Muscle of leg (tissue), 11 donors: Measurements from ENCODE around the gene WWP2. TPM values are rescaled to one million over a fixed set of nuclear protein-coding genes. Genes with fewer than 3 reads are reported as not detected.
A peak's percentile ranks its signal among the peaks of the same experiment; 100 is the strongest.
"Not testable (repeated sequence)": the region's sequence is repeated elsewhere in the genome, so short reads cannot be mapped to it uniquely, and the experiment has no call there.

Experiments
- DNase-seq: peaks from one replicate; pipeline ENCODE4 v3.0.0; 2013
- H3K27ac ChIP-seq: one replicate; pipeline ENCODE4 v1.5.1; 2013; ENCODE audit warnings: mild to moderate bottlenecking, low read length, control low read depth
- H3K27me3 ChIP-seq: one replicate; pipeline ENCODE4 v1.6.1; 2013; ENCODE audit warnings: low read length; ENCODE audit not compliant: control insufficient read depth, insufficient read depth
- H3K36me3 ChIP-seq: one replicate; pipeline ENCODE4 v1.6.1; 2013; ENCODE audit warnings: low read length; ENCODE audit not compliant: control insufficient read depth, insufficient read depth
- H3K4me1 ChIP-seq: one replicate; pipeline ENCODE4 v1.6.1; 2013; ENCODE audit warnings: low read length; ENCODE audit not compliant: control insufficient read depth, insufficient read depth
- H3K4me3 ChIP-seq: one replicate; pipeline ENCODE4 v1.5.1; 2013; ENCODE audit warnings: low read length, control low read depth
- H3K9me3 ChIP-seq: replicated peaks from 2 replicates; pipeline ENCODE4 v1.6.1; 2013; ENCODE audit warnings: low read depth, low read length; ENCODE audit not compliant: control insufficient read depth
- WGBS: methylation state at CpG from one replicate; pipeline ENCODE4 v1.1.5; 2013; ENCODE audit warnings: missing lambda C conversion rate; ENCODE audit not compliant: insufficient coverage; 5-methylcytosine and 5-hydroxymethylcytosine counted together
- polyA plus RNA-seq, 8 donors: library from polyadenylated mRNA; unstranded; fragments of 120-200 nt; gene quantifications; one replicate each; pipeline versions ENCODE4 v1.2.1 to v1.2.3, GENCODE V29; 2013; ENCODE audit warnings: inconsistent platforms in 1 of 8, low replicate concordance in 1 of 8; ENCODE audit not compliant: insufficient read length in 8 of 8, insufficient read depth in 1 of 8
- total RNA-seq: library from RNA; stranded (reverse); fragments of 120-200 nt; gene quantifications from one replicate; pipeline ENCODE4 v1.2.4, GENCODE V29; 2013

WWP2 gene
- total and polyA plus RNA-seq, 9 donors = 14.3 to 19.7 (median 16.9) TPM

GRCh38 chr16:69745232-69745612, 16.9 kb upstream of the WWP2 start:
- H3K9me3 ChIP-seq = no peaks in the 10 kb centered on the region
- no peaks in the 10 kb centered on the region for H3K27me3 ChIP-seq
- H3K4me1 ChIP-seq = no peaks in the 10 kb centered on the region
- no peak overlapping the region for H3K4me3 ChIP-seq
- no peak overlapping the region for H3K27ac ChIP-seq
- 92% methylated on average over 2 of the region's 11 CpGs for WGBS
- no peak for DNase-seq
- H3K36me3 ChIP-seq = peaks cover 80% of the 10 kb centered on the region

GRCh38 chr16:69745959-69746358, 16.2 kb upstream of the WWP2 start:
- Histone ChIP-seq H3K27ac (no peak overlapping the region), H3K9me3 (no peaks in the 10 kb centered on the region), H3K4me1 (no peaks in the 10 kb centered on the region), H3K36me3 (peaks cover 83% of the 10 kb centered on the region), H3K4me3 (no peak overlapping the region), H3K27me3 (no peaks in the 10 kb centered on the region)
- DNase-seq = no peak
- WGBS = 95% methylated on average over 9 of the region's 10 CpGs

GRCh38 chr16:69747115-69747514, 15.0 kb upstream of the WWP2 start:
- Histone ChIP-seq H3K27ac (no peak overlapping the region), H3K4me1 (no peaks in the 10 kb centered on the region), H3K9me3 (no peaks in the 10 kb centered on the region), H3K27me3 (no peaks in the 10 kb centered on the region), H3K36me3 (peaks cover 82% of the 10 kb centered on the region), H3K4me3 (no peak overlapping the region)
- no peak for DNase-seq
- WGBS = 89% methylated on average over 3 of the region's 8 CpGs

- H3K36me3 ChIP-seq = peaks cover 78% of the 10 kb centered on the region
Observed at GRCh38 chr16:69748694-69749345, 13.3 kb upstream of the WWP2 start.

GRCh38 chr16:69754143-69754468, 8.0 kb upstream of the WWP2 start:
- H3K4me1 ChIP-seq = peaks cover 4% of the 10 kb centered on the region
- peaks cover 33% of the 10 kb centered on the region for H3K36me3 ChIP-seq
- DNase-seq = no peak
- H3K27ac ChIP-seq = peak overlapping the region; percentile 76
- 3% methylated on average over 3 of the region's 4 CpGs for whole genome bisulfite sequencing
- H3K4me3 ChIP-seq = peak overlapping the region; percentile 94
- H3K27me3 ChIP-seq = no peaks in the 10 kb centered on the region
- H3K9me3 ChIP-seq = no peaks in the 10 kb centered on the region

More at GRCh38 chr16:69748694-69749345, 13.3 kb upstream of the WWP2 start:
- Histone ChIP-seq H3K27me3 (no peaks in the 10 kb centered on the region), H3K4me1 (peaks cover under 1% of the 10 kb centered on the region), H3K9me3 (no peaks in the 10 kb centered on the region), H3K4me3 (no peak overlapping the region), H3K27ac (no peak overlapping the region)
- no peak for DNase-seq
- WGBS = 100% methylated on average over 3 of the region's 20 CpGs

- DNase-seq = peak; percentile 98
- H3K27ac ChIP-seq = peak within 1 kb of the TSS; percentile 76
Observed at GRCh38 chr16:69754469-69755310, 7.4 kb upstream of the WWP2 start, which contains the start of gene NOB1. Gene NOB1, minus strand, starts transcription at chr16:69754926. Its CDS starts 16 bp downstream, at chr16:69754910.

GRCh38 chr16:69756705-69757104, 5.4 kb upstream of the WWP2 start:
- Histone ChIP-seq H3K27ac (no peak overlapping the region), H3K9me3 (no peaks in the 10 kb centered on the region), H3K4me3 (no peak overlapping the region), H3K36me3 (peaks cover 12% of the 10 kb centered on the region), H3K27me3 (no peaks in the 10 kb centered on the region), H3K4me1 (peaks cover 4% of the 10 kb centered on the region)
- 91% methylated on average over 10 of the region's 10 CpGs for WGBS
- DNase-seq = no peak

More at GRCh38 chr16:69754469-69755310, 7.4 kb upstream of the WWP2 start, which contains the start of gene NOB1:
- Histone ChIP-seq H3K27me3 (no peaks in the 10 kb centered on the region), H3K4me1 (peaks cover 4% of the 10 kb centered on the region), H3K9me3 (no peaks in the 10 kb centered on the region), H3K36me3 (peaks cover 27% of the 10 kb centered on the region), H3K4me3 (peak within 1 kb of the TSS; percentile 94)
- under 1% methylated on average over 50 of the region's 58 CpGs for WGBS

- not testable (repeated sequence) for H3K9me3 ChIP-seq, H3K4me1 ChIP-seq, H3K36me3 ChIP-seq, H3K27ac ChIP-seq, H3K27me3 ChIP-seq, DNase-seq, H3K4me3 ChIP-seq
- WGBS = 83% methylated on average over 2 of the region's 13 CpGs
Observed at GRCh38 chr16:69757375-69757774, 4.8 kb upstream of the WWP2 start.

- WGBS = 8% methylated on average over 6 of the region's 14 CpGs
- H3K9me3 ChIP-seq = no peaks in the 10 kb centered on the region
- peak overlapping the region; percentile 91 for H3K27ac ChIP-seq
- no peaks in the 10 kb centered on the region for H3K27me3 ChIP-seq
- peak; percentile 76 for DNase-seq
- peaks cover 3% of the 10 kb centered on the region for H3K4me1 ChIP-seq
- H3K4me3 ChIP-seq = peak overlapping the region; percentile 87
- H3K36me3 ChIP-seq = no peaks in the 10 kb centered on the region
Observed at GRCh38 chr16:69762814-69763598, 874 bp downstream of the WWP2 start.

- H3K27ac ChIP-seq = peak overlapping the region; percentile 91
- no peaks in the 10 kb centered on the region for H3K9me3 ChIP-seq
- WGBS = 40% methylated on average over 1 of the region's 5 CpGs
- no peaks in the 10 kb centered on the region for H3K36me3 ChIP-seq
- peaks cover 3% of the 10 kb centered on the region for H3K4me1 ChIP-seq
- peak; percentile 29 for DNase-seq
- H3K4me3 ChIP-seq = no peak overlapping the region
- no peaks in the 10 kb centered on the region for H3K27me3 ChIP-seq
Observed at GRCh38 chr16:69763599-69763942, 1.4 kb downstream of the WWP2 start.
